Cardiac fibroblast (primary cell): ENCODE measurements around the gene LYVE1.
A peak's percentile ranks its signal among the peaks of the same experiment; 100 is the strongest.
"Not testable (repeated sequence)": the region's sequence is repeated elsewhere in the genome, so short reads cannot be mapped to it uniquely, and the experiment has no call there.

Experiments
- DNase-seq, 2 donors: peaks; one replicate each; pipeline versions ENCODE4 v3.0.0 to v3.0.0-alpha.2; 2010; ENCODE audit warnings: low read depth in 2 of 2
- H3K4me3 ChIP-seq, 2 donors: replicated peaks in 1 of 2; 1 replicate in 1 of 2; 2 replicates in 1 of 2; pipeline ENCODE4 v1.5.1; 2011; ENCODE audit warnings: low read depth in 2 of 2, low read length in 2 of 2, mild to moderate bottlenecking in 2 of 2, moderate library complexity in 1 of 2
- CTCF ChIP-seq: IDR thresholded peaks from one replicate; pipeline ENCODE4 v1.5.1; 2011; ENCODE audit warnings: low read depth, mild to moderate bottlenecking, low read length, inconsistent platforms

Gene LYVE1

DNA sequence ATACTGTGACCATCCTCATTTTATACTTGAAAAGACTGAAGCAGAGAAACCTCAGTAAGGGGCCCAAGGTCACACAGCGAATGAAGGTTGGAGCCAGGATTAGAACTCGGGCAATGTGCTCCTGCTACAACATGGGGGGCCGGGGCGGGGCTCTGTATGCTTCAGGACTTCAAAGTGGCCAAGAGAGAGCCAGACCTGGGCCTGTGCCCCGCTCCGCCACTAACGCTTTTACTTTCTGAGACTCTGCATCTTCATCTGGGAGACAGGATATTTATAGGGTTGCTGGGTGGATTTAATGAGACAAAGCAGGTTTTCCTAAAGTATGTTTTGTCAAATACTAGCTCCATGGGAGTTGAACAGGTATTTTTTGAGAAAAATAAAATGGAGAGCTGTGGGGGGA lies 33.9 kb upstream of the LYVE1 start:
- no peak overlapping the region for H3K4me3 ChIP-seq
- no peak for TF ChIP-seq CTCF
- no peak for DNase-seq

DNA sequence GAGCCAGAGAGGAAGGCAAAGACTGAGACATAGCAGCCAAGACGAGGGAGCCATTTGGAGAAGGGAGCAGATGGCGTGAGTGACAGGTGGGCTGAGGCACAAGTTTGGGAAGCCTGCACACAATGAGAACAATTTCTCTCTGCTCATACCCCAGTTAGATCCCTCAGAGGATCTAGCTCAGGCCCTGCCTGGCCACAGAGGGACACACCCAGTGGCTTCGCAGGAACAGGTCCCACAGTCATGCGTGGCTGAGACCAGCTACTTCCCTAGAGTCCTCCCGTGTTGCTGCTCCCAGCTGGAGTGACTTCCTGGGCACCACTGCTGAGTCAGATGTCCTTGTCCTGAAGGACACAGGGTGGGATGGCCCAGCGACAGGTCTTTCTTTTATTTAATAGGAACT lies 33.4 kb upstream of the LYVE1 start:
- H3K4me3 ChIP-seq = no peak overlapping the region
- no peak for DNase-seq
- TF ChIP-seq CTCF = no peak

GRCh38 chr11:10600570-10601248 lies 32.2 kb upstream of the LYVE1 start:
- no peak overlapping the region for H3K4me3 ChIP-seq
- DNase-seq = no peak
- no peak for TF ChIP-seq CTCF

DNA sequence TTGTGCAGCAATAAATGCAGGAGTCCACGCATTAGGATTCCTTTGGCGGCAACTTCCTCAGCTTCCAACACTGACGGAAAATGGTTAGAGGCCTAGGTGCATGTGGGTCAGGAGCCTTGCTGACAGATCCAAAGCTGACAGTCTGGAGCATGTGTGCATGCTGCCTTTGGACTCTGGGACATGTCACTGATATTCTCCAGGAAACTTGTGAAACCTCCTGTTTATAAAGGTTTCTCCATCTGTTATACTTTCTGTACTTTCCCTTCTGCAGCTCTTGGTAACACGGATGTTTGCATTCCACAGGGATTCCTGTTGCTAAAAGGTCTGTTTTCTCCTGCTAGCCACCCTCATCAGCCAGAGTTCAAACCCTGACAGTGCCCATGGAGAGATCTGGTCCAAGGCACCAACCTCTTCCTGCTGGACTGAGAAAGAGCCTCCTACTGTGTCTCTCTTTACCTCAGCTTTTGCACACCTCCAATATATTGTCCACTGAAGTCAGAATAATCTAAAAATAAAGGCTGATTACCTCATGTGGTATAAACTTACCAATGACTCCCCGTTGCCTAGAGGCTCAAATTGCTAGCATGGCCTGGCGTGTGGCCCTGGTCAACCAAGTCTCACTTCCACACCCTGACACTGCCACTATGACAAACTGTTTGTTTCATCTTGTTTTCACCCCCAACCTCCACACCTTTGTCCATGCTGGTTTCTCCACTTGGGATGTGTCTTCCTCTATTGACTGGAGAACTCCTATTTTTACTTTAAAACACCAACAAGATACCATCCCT lies 31.1 kb upstream of the LYVE1 start:
- no peak overlapping the region for H3K4me3 ChIP-seq
- no peak for TF ChIP-seq CTCF
- DNase-seq = peak in 1 of 2 donors; percentile 49

DNA sequence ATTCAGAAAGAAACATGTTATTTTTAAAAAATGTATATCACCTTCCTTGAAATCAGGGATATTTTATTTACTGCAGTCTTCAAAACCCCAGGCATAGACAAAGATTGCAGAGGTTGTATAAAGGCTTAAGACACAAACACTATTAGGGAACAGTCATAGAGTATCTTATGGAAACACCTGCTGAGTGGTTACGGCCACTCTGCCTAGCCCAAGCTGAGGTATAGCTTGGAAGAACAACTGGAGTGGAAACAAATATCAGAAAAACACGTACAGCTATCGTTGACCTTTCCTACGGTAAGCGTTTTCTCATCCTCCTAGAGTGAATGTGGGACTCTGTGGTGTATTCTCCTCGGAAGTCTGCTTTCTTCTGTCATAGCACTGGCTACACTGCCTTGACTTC lies 30.4 kb upstream of the LYVE1 start:
- no peak for DNase-seq
- H3K4me3 ChIP-seq = no peak overlapping the region
- no peak for TF ChIP-seq CTCF

DNA sequence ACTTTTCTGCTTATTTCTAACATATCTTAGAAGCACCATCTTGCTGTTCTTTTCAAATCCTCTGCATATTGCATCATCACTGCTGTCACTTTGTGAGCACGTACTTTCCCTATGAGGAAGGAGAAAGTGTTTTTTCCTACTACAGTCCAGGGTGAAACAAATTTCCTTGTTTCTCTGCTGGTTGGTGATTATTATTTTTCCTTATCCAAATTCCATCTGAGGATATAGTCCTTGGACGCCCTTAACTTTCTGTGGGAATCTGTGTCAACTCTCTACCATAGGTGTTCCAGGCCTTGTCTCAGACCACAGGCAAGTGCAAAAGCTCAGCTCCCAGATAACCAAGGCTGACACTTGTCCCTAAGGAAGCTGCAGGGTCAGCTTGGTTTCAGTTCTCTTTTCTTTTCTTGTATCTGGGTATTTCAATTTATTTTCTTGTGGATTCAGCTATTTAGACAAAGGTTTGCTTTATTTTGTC lies 29.4 kb upstream of the LYVE1 start:
- DNase-seq = peak in 1 of 2 donors; percentile 39
- TF ChIP-seq CTCF = no peak
- H3K4me3 ChIP-seq = no peak overlapping the region

GRCh38 chr11:10595840-10596239 lies 27.4 kb upstream of the LYVE1 start:
- H3K4me3 ChIP-seq, DNase-seq: not testable (repeated sequence)
